Inflammatory macrophage treated with lipopolysaccharide for 4 hours (primary cell): Measurements from ENCODE around the gene BBS1.

Source experiments
- DNase-seq: peaks from one replicate; pipeline ENCODE4 v3.0.0-alpha.2; 2020

The BBS1 gene

GRCh38 chr11:66477263-66478201, 32.9 kb upstream of the BBS1 start:
- no peak for DNase-seq

DNA sequence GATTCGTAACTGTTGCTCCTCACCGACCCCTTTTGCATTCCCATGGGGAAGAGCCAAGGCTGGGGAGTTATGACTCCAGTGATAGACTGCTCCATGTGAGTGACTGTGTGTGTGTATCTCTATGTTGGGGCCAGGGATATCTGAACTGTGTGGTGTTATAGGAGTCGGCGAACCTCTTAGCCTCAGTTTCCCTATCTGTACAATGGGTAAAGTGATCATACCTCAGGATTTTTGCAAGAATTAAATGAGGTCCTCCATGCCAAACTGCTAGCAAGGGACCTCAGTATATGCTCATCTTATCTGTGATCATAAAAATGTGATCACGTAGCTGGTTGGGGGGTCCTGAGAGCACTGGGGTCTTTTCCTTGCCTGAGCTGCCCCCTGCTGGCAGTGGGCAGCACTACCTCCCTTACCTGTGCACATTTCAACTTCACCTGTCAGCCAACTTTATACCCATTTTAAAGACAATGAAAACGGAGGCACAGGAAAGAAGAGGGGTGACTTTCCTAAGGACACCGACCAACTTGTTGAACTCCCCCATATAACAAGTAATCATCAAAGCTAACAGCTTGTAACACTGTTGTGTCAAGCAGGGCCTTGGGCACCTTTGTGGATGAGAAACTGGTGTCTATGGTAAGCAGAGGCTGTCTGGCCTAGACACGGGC, 31.6 kb upstream of the BBS1 start:
- no peak for DNase-seq

DNA sequence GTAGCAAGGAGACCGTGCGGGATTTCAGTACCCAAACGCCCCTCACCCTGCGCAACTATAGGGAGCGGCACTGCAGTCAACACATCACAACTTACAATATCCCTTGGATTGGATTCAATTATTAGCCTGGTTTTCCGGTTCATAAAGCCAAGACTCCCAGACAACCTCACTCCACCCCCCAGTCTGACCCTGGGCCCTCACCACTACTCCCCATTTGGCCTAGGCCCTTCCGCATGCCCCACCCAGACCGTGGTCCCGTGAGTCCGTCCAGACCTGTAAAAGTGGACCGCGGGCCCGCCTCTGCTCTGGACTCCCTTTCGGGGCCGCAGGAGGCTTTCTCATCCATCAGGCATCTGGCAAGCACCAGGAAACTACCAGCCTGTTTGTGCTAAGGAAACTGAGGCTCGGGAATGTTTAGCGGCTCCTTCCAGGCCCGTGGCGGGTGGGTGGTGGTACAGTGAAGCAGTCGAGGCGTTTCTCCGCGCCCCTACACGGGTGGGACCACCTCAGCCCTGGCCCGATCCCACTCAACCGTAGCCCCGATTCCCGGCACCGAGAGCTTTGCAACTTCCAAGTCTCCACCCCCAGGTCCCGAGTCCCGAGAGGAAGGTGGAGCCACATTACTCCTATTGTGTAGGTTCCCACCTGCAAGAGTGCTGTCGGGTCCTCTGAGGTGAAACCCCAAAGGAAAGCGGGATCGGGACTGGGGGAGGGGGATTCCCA, 30.9 kb upstream of the BBS1 start:
- peak; percentile 10 for DNase-seq

DNA sequence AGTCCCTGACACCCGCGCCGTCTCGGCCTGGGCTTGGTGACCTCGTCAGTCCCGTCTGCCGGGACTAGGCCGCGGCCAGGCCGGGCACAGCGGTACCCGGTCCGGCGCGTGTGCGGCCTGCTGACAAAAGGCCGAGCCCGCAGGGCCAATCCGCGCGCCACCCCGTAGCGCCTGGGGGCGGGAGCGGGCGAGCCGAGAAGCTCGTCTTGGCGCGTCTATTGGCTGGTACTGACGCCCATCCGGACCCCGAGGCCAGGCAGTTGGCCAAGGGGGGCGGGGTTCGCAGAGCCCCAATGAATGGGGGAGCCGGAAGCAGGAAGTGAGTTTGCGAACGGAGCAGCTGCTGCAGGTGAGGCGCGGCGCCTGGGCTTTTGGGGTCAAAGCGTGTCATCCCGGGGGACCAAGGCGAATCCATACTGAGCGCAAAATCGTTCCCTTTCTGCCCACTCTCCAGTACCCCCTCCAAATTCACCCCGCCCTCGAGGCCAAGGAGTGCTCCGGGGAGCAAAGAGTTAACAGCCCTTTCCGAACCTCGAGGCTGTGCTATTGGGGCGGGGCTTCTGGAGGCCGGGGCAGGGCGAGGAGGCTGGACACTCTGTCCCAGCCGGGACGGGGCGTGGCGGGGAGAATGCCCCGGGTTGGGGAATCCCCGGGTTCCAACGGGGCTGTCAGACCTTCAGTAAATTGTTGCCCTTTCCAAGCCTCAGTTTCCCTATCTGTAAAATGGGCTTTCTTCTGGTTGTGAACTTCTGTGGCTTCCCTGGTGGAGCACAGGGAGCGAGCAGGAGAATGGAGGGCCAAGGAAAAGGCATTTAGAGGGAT, 30.1 kb upstream of the BBS1 start, which contains the start of gene DPP3:
DPP3 (plus strand) TSS at position 318 of the 822 bp plus-strand sequence. CDS start 1,767 bp downstream, outside the sequence.
- DNase-seq, result peak; percentile 99

- no peak for DNase-seq
Observed at GRCh38 chr11:66484806-66485380, 25.5 kb upstream of the BBS1 start.

- no peak for DNase-seq
Observed at GRCh38 chr11:66488957-66489356, 21.5 kb upstream of the BBS1 start.

DNA sequence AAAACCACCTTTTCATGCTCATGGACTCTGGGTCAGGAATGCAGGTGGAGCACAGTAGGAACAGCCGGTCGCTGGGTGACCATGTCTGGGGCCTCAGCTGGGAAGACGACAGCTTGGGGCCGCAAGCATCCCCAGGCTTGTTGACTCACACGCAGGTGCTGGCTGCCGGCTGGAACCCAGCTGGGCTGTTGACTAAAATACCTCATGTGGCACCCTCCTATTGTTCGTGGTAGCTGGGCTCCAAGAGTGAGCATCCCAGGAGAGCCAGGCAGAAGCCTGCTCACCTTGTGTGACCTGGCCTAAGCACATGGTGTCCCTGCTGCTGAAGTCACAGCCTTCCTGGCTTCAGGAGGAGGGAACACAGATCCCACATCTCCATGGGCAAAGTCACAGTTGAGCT, 20.8 kb upstream of the BBS1 start:
- DNase-seq, result no peak

- DNase-seq, result no peak
Observed at GRCh38 chr11:66491315-66491935, 19.0 kb upstream of the BBS1 start.

DNA sequence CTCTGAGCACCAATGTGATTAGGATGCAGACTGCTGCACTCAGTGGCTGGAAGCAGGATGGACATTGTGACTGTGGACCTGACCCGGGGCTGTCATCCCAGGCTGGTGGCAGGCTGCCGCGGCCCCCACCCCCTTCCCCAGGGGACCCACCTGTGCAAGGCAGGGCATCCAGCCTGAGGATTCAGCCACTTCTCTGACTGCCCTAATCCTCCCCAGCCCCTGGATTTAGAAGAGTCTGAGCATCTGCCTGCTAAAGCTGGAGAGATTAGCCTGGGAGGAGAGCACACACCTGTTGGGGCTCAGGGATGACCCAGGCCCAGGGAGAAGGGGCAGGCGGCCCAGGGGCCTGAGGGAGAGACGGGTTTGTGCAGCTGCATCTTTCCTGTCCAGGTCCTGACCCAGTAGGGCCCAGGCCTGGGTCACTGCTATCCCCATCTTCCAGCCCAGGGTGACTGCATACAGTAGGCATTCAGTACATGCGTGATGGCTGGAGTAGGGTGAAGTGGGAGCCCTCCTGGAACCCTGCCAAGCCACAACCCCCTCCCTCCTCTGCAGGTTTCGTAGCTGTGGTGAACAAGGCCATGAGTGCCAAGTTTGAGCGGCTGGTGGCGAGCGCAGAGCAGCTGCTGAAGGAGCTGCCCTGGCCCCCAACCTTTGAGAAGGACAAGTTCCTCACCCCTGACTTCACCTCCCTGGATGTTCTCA, 18.1 kb upstream of the BBS1 start:
- no peak for DNase-seq

GRCh38 chr11:66493130-66493529, 17.3 kb upstream of the BBS1 start:
- no peak for DNase-seq

DNA sequence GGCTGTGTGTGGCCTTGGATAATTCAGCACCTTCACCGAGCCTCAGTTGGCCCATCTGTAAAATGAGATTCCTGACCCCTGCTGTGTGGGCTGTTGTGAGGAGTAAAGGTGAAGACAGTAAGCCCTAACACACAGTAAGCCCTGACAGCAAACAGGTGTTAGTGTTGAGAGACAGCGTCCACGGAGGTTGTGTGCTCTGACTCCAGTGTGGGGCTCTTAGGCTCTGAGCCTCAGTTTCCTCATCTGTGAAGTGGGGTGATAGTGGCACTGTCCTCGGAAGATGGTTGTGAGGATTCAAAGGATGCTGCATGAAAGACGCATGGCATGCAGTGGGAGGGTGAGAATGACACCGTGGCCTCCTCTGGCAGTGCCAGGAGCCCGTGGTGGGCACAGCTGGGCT, 16.0 kb upstream of the BBS1 start:
- DNase-seq, result no peak

- no peak for DNase-seq
Observed at GRCh38 chr11:66494935-66495334, 15.5 kb upstream of the BBS1 start.

GRCh38 chr11:66495401-66495854, 15.0 kb upstream of the BBS1 start:
- no peak for DNase-seq

- DNase-seq, result no peak
Observed at GRCh38 chr11:66497206-66497605, 13.2 kb upstream of the BBS1 start.

- no peak for DNase-seq
Observed at GRCh38 chr11:66498506-66498905, 11.9 kb upstream of the BBS1 start.

DNA sequence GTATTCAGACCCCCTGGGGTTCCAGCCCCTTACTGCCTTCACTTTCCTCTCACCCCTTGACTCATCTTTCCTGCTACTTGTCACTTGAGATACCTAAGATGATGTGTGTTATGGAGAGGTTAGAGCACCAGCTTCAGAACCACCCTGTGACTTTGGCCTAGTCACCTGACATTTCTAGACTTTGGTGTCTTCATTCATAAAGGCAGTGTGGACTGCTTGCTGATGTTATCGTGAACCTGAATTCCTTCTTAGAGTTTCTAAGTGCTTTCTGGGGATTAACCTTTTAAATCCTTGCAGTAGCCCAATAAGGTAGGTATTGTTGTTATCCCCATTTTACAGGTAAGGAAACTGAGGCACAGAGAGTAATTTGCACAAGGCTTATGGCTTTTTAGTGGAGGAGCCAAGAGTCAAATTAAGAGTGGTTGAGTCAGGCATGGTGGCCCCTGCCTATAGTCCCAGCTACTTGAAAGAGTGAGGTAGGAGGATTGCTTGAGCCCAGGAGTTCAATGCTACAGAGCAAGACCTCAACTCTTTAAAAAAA, 5.1 kb upstream of the BBS1 start:
- DNase-seq, result no peak

DNA sequence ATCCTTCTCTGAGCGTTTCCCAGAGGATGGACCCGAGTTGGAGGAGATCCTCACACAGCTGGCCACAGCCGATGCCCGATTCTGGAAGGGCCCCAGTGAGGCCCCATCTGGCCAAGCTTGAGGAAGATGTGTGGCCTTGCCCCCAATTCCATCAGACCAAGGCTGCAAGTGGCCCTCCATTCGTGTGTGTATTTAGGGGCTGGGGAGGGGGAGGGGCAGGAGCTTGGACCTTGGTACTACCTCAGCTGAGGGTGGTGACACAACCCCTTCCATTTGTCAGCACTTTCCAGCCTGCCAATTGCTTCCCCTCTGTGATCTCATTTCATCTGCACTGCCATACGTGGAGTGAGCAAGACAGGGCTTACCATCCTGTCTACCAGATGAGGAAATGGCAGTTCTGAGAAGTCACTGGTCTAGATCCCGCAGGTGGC, 1.3 kb upstream of the BBS1 start:
- DNase-seq, result peak; percentile 48

GRCh38 chr11:66510990-66511339, 530 bp downstream of the BBS1 start:
- no peak for DNase-seq

DNA sequence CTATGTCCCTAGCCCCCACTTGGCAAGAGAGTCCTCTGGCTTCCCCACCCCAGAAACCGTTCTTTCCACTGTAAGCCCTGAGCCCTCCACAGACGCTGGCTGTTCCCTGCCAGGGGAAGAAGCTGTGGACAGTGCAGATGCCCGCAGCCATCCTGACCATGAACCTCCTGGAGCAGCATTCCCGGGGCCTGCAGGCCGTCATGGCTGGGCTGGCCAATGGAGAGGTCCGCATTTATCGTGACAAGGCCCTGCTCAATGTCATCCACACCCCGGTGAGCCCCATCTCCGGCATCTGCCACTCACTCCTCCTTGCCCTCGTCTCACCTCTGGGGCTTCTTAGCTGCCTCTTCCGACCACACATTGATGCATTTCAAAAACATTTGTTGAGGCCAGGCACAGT, 13.2 kb downstream of the BBS1 start:
- no peak for DNase-seq

GRCh38 chr11:66524304-66525040, 14.0 kb downstream of the BBS1 start:
- no peak for DNase-seq
